HL-60 (cell line): Measurements from ENCODE around the gene SEC14L5.

Source experiments
- GABPA ChIP-seq: IDR thresholded peaks from 2 replicates; pipeline ENCODE4 v1.6.1; 2012; ENCODE audit warnings: low read depth
- POLR2AphosphoS5 ChIP-seq: IDR thresholded peaks from 2 replicates; pipeline ENCODE4 v1.6.1; 2012; ENCODE audit warnings: low read depth
- SPI1 ChIP-seq: IDR thresholded peaks from 2 replicates; pipeline ENCODE4 v1.6.1; 2012; ENCODE audit warnings: low read depth, mild to moderate bottlenecking, borderline replicate concordance
- TF ChIP-seq, protein P1 (sequence below): IDR thresholded peaks from one replicate; pipeline ENCODE4 v1.5.1; 2011; ENCODE audit warnings: low read length, control low read depth, inconsistent platforms; ENCODE audit not compliant: insufficient read depth
- TF ChIP-seq, protein P2 (sequence below): IDR thresholded peaks from 2 replicates; pipeline ENCODE4 v1.6.1; 2012; ENCODE audit warnings: low read depth; ENCODE audit not compliant: insufficient replicate concordance

DNA sequence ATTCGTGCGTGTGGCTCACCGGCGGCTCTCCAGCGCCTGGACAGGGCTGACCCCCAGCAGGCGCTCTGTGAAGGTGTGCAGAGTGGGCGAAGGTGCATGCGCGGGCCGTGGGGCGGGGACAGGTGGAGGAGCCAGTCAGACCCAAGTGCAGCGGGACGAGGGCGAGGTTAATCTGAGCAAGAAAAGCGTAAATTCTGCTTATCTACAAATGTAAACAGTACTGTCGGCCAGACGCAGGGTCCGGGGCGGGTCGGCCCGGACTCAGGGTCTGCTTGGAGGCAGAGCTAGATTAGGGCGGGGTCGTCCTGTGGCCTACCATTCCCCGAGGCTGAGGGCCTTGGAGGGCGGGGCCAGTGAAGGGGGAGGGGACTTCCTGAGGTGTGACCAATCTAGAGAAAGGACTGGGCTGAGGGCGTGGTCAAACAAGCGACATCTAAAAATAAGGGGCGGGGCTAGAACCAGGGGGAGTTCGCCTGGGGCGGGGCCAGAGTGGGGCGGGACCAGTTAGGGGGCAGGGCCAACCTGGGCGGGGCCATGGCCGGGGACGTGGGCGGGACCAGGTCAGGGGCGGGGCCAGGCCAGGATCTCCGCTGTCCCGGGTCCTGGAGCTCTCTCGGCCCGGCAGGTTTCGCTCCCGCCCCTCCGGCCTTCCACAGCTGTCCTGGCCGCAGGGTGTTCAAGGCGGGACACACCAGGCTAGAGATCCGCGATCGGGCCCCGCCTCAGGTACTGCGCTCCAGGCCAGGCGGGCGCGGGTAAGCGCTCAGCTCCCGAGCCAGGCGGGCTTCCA lies at the start of gene SEC14L5:
- TF ChIP-seq, protein P1, sequence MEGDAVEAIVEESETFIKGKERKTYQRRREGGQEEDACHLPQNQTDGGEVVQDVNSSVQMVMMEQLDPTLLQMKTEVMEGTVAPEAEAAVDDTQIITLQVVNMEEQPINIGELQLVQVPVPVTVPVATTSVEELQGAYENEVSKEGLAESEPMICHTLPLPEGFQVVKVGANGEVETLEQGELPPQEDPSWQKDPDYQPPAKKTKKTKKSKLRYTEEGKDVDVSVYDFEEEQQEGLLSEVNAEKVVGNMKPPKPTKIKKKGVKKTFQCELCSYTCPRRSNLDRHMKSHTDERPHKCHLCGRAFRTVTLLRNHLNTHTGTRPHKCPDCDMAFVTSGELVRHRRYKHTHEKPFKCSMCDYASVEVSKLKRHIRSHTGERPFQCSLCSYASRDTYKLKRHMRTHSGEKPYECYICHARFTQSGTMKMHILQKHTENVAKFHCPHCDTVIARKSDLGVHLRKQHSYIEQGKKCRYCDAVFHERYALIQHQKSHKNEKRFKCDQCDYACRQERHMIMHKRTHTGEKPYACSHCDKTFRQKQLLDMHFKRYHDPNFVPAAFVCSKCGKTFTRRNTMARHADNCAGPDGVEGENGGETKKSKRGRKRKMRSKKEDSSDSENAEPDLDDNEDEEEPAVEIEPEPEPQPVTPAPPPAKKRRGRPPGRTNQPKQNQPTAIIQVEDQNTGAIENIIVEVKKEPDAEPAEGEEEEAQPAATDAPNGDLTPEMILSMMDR: no peak
- TF ChIP-seq SPI1 (0 out of 2 replicates have a peak, but pooled peaks have one; percentile 5), GABPA (no peak), POLR2AphosphoS5 (no peak)
- TF ChIP-seq, protein P2, sequence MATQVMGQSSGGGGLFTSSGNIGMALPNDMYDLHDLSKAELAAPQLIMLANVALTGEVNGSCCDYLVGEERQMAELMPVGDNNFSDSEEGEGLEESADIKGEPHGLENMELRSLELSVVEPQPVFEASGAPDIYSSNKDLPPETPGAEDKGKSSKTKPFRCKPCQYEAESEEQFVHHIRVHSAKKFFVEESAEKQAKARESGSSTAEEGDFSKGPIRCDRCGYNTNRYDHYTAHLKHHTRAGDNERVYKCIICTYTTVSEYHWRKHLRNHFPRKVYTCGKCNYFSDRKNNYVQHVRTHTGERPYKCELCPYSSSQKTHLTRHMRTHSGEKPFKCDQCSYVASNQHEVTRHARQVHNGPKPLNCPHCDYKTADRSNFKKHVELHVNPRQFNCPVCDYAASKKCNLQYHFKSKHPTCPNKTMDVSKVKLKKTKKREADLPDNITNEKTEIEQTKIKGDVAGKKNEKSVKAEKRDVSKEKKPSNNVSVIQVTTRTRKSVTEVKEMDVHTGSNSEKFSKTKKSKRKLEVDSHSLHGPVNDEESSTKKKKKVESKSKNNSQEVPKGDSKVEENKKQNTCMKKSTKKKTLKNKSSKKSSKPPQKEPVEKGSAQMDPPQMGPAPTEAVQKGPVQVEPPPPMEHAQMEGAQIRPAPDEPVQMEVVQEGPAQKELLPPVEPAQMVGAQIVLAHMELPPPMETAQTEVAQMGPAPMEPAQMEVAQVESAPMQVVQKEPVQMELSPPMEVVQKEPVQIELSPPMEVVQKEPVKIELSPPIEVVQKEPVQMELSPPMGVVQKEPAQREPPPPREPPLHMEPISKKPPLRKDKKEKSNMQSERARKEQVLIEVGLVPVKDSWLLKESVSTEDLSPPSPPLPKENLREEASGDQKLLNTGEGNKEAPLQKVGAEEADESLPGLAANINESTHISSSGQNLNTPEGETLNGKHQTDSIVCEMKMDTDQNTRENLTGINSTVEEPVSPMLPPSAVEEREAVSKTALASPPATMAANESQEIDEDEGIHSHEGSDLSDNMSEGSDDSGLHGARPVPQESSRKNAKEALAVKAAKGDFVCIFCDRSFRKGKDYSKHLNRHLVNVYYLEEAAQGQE: peak; percentile 93
